GM12875 (cell line): ENCODE measurements around the gene CCDC85B.

Experiments
- H3K4me3 ChIP-seq: one replicate; pipeline ENCODE4 v1.5.1; 2011; ENCODE audit warnings: low read depth, low read length, control low read depth
- CTCF ChIP-seq: IDR thresholded peaks from 2 replicates; pipeline ENCODE4 v1.5.1; 2011; ENCODE audit warnings: low read depth, mild to moderate bottlenecking, control low read depth, inconsistent platforms, low read length, moderate library complexity, borderline replicate concordance; ENCODE audit not compliant: insufficient read depth

Gene CCDC85B

GRCh38 chr11:65861533-65862183 is 28.8 kb upstream of the CCDC85B start:
- no peak for TF ChIP-seq CTCF

DNA sequence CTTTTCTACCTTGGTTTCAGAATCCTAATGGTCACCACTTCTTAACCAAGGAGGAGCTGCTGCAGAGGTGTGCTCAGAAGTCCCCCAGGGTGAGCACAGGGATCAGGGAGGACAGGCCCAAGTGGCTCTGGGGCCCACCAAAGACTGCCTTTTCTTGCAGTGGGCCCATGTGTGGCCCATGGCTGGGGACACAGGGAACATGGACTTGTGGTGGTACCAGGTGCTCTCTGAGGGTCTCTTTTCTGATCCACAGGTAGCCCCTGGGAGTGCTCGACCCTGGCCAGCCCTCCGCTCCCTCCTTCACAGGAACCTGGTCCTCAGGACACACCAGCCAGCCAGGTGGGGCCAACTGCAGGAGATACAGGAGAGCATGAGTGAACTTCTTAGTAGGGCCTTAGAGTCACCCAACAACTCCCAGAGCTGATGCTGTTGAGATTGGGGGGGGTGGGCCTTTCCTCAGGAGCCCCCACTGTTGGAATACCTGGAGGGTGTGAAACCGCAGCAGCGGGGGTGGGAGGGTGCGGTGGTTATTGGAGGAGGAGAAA is 28.2 kb upstream of the CCDC85B start:
- H3K4me3 ChIP-seq, result no peak overlapping the region

More at GRCh38 chr11:65861533-65862183, 28.8 kb upstream of the CCDC85B start:
- H3K4me3 ChIP-seq, result peak overlapping the region; percentile 89

DNA sequence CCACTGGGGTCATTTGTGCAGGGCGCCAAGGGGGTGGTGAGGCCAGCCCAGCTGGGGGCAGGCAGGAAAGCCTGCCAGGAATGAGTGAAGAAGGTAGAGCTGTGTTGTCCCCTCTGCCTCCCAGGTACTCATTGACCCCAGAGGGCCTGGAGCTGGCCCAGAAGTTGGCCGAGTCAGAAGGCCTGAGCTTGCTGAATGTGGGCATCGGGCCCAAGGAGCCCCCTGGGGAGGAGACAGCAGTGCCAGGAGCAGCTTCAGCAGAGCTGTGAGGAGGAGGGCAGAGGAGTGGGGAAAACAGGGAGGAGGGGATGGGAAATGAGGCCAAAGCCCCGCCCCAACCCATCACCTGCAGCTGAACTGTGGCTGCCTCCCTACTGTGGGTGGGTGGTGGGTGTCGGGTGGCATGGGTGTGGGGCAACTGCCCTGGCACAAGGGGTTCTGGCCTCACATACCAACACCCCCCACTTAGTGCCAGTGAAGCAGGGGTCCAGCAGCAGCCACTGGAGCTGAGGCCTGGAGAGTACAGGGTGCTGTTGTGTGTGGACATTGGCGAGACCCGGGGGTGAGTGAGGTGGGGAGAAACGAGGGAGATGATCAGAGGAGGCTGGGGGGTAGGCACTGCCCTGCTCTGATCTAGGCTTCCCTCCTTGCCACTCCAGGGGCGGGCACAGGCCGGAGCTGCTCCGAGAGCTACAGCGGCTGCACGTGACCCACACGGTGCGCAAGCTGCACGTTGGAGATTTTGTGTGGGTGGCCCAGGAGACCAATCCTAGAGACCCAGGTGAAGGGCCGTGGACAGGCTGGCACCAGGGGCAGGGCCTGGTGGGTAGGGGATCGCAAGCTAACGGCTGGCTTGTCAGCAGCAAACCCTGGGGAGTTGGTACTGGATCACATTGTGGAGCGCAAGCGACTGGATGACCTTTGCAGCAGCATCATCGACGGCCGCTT is 27.3 kb upstream of the CCDC85B start:
- TF ChIP-seq CTCF, result no peak
- no peak overlapping the region for H3K4me3 ChIP-seq

More for the DNA sequence above, 28.2 kb upstream of the CCDC85B start:
- no peak for TF ChIP-seq CTCF

DNA sequence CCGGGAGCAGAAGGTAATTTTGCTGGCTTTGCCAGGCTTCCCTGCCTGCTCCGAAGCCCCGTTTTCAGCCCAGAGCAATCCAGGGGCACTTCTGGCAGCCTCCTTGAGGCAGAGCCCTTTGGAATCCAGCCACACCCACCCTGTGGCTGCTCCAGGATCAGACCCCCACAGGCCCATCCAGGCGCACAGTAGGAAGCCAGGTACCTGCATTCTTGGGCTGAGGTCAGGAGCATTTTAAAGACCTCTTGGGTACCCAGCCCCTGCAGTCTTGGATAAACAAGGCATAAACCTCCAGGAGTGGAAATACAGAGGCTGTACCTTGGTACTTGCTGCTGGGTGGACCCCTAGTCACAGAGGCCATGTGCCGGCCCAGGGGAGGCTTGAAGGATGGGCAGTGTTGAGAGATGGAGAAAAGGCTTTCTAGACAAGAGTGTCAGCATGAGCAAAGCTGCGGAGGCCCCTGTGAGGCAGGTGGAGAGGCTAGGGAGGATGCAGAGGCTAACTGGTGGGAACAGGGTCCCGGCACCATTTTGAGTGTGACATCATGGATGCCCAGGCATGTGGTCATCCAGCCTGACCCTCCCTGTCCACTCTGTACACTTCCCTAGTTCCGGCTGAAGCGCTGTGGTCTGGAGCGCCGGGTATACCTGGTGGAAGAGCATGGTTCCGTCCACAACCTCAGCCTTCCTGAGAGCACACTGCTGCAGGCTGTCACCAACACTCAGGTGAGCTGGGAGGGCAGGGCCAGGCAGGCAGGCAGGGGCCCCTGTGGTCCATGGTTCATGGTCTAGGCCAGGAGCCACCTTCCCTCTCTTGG is 26.4 kb upstream of the CCDC85B start:
- TF ChIP-seq CTCF, result no peak
- no peak overlapping the region for H3K4me3 ChIP-seq

DNA sequence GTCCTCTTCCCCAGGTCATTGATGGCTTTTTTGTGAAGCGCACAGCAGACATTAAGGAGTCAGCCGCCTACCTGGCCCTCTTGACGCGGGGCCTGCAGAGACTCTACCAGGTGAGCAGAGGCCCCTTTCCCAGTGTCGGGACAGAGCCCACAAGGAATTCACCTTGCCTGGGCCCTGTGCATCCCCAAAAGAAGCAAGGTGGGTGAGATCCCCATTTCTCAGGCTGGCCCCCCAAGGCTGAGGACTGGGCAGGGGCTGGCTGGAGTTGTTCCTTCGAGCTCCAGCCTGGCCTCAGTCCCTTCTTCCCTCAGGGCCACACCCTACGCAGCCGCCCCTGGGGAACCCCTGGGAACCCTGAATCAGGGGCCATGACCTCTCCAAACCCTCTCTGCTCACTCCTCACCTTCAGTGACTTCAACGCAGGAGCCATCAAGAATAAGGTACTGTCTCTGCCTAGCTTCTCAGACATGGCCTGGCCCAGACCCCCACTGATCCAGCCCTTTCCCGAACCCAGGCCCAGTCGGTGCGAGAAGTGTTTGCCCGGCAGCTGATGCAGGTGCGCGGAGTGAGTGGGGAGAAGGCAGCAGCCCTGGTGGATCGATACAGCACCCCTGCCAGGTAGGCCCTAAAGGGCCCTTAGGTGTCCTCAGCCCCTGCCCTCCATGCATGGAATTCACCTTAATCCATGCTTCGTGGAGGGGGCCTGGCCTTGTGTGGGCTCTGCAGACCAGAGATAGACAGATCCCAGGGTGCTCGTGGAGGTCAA is 25.6 kb upstream of the CCDC85B start:
- TF ChIP-seq CTCF, result no peak
- no peak overlapping the region for H3K4me3 ChIP-seq

- no peak for TF ChIP-seq CTCF
- H3K4me3 ChIP-seq, result no peak overlapping the region
Observed at GRCh38 chr11:65865550-65866172, 24.8 kb upstream of the CCDC85B start.
